Activated CD4-positive, alpha-beta T cell treated with anti-CD3 and anti-CD28 coated beads for 4 hours (primary cell): ENCODE results near the gene PGM2L1.
"Not testable (repeated sequence)": the region's sequence is repeated elsewhere in the genome, so short reads cannot be mapped to it uniquely, and the experiment has no call there.

Experiments used
- DNase-seq, 2 donors: peaks; one replicate each; pipeline ENCODE4 v3.0.0-alpha.2; 2020

The PGM2L1 gene

DNA sequence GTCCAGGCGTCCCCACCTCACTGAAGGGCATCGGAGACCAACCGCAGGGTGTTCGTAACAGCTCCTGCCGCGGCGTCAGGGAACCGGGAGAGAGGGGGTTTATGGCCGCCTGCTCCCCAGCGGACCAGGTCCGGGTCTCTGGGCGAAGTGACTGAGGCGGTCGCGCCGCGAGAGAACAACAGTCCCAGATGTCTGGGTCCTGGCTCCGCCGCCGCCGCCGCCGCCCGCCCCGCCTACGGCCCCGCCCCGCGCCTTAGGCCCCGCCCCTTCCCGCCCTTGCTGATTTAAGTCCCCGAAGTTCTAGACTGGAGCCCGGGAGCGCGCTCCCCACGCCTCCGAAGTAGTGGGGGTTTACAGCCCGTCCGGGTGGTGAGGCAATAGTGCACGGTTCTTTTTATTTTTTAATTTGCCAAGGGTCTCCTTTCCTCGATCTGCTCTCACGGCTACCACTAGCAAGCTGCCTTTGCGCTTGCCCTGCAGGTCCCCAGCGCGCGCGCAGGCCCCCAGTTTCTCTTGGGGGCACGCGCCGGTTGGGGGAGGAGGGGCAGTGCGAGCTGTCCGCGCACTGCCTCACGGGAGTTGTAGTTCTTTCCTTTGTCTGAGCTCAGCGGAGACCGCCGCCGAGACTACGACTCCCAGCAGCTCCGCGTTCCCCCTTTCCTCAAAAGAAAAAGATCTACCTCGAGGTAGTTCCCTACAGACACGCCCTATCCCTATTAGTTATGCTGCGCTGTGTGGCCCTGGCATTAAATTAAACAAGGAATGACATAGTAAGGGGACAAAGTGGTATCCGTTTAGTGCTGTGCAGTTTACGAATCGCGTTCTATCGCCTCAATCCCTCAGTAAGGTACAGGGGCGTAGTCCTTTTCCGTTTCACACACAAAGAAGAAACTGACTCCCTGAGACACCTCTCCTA lies at the start of gene PGM2L1:
Gene PGM2L1, minus strand, starts transcription at position 190 of the 916 bp plus-strand sequence. CDS start 272 bp downstream, outside the sequence.
- DNase-seq = peak; percentile 94 to 95

DNA sequence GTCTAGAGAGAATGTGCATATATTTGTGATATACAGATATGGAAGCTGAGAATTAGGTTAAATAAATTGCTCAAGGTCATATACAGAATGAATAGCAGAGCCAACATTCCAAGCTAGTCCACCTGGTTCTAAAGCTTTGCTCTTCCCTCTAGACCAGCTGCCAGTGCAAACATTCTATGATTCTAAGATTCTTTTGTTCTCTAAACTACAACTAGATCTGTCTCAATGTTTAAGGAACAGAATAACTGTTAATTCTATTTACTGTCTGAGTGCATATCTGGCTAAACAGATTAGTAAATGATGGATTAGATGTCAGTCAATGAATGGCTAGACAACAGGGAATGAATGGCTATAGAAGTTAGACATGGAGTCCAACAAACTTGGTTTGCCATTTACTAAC lies 49.5 kb upstream of the PGM2L1 start:
- no peak for DNase-seq

- DNase-seq = no peak
Observed at GRCh38 chr11:74446532-74446938, 48.3 kb upstream of the PGM2L1 start.

GRCh38 chr11:74444173-74444826 lies 46.1 kb upstream of the PGM2L1 start:
- DNase-seq = no peak

GRCh38 chr11:74443071-74443864 lies 45.0 kb upstream of the PGM2L1 start:
- no peak for DNase-seq

- DNase-seq = no peak
Observed at GRCh38 chr11:74442636-74443035, 44.4 kb upstream of the PGM2L1 start.

GRCh38 chr11:74438681-74439080 lies 40.4 kb upstream of the PGM2L1 start:
- DNase-seq = no peak

DNA sequence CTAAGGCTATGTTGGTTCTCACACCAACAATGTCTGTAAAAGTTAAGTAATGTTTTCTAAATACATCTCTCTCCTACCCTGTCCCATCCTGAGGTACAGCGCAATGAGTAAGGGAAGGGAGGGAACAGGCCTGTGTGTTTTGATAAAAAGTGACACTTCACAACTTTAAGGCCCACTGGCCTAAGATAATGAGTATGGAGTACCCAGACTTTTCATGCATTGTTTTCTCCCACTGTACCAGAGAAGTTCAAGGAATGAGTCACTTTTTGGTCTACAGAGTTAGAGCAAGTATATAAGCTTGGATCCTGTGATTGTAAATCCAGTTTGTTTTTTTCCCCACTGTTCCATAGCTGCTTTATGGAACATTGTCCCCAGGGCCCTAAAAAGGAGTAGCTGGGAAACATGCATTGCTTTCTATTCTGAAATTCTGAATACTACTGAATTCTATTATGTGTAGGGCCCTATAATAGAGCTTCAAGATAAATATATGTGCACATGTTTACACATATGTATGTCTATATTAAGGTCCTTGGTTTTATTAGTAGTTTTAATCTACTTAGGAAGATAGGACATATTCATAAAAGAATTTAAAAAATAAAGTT lies 39.3 kb upstream of the PGM2L1 start:
- DNase-seq = no peak

DNA sequence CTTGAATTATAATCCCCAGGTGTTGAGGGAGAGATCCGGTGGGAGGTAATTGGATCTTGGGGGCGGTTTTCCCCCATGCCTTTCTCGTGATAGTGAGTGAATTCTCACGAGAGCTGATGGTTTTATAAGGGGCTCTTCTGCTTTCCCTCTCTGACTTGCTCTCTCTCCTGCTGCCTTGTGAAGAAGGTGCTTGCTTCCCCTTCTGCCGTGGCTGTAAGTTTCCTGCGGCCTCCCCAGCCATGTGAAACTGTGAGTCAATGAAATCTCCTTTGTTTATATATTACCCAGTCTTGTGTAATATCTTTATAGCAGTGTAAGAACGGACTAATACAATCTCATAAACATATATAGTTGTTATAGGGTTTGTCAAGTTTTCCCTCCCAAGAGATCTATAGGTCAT lies 36.3 kb upstream of the PGM2L1 start:
- no peak for DNase-seq

DNA sequence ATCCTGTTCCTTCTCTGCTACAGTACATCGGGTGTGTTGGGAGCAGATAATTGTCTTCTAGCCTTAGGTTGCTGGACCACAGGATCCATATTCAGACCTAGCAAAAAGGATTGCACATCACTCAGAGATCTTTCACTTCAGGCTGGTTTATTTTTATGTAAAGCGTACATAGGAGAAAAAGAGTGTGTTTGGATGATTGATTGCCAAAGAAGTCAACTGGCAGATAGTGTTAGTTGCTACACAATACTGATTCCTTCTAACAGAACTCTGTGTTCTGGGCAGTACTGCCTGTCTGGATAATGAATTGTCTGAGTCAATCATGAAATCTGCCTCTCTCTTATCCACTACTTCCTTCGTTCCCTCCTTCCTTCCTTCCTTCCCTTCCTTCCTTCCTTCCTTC lies 31.0 kb upstream of the PGM2L1 start:
- DNase-seq = no peak

- no peak for DNase-seq
Observed at GRCh38 chr11:74427384-74427886, 29.2 kb upstream of the PGM2L1 start.

DNA sequence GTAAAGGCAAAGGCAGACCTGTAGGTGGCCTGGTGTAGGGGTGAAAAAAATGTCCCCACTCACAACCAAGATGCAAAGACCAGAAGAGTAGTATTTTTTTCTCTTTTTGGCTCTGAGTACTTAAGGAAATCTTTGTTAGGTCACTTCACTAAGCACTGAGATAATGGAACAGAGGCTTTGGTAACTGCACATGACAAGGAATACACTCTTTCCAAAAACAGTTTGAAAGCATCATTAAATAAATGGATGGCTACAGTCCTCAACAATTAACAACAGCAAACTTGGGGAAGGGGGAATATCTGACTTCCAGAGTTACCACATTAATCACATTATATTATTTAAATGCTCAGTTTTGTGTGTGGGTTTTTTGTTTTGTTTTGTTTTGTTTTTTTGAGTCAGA lies 26.9 kb upstream of the PGM2L1 start:
- no peak for DNase-seq

GRCh38 chr11:74418509-74418895 lies 20.3 kb upstream of the PGM2L1 start:
- no peak for DNase-seq

DNA sequence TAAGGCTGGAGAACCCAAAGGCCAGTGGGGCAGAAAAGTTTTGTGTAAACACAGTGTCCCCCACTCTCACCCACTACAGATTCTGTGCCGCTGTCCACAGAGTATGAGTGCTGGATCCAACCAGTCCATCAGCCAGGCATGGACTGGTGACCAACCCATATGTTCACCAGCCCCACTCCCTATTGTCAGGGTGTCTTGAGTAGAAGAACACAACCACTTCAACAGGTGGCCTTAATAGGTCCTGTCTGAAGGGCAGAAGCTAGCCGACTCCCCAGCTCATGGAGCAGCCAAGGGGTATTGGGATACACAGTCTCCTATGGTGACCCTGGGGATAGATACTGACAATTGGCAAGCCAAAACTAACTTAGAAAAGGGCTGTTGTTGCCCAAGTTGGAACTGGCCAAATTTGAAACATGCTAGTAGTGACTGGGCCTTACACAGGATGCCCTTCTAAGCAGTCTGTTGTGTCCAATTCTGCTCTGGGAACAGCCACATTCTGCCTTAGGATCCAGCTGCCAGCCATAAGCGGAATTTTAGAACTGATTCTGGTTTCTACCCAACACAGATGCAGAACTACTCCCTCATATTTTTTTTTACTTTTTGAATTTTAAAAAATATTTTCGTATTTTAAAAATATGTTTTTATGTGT lies 19.8 kb upstream of the PGM2L1 start:
- no peak for DNase-seq

DNA sequence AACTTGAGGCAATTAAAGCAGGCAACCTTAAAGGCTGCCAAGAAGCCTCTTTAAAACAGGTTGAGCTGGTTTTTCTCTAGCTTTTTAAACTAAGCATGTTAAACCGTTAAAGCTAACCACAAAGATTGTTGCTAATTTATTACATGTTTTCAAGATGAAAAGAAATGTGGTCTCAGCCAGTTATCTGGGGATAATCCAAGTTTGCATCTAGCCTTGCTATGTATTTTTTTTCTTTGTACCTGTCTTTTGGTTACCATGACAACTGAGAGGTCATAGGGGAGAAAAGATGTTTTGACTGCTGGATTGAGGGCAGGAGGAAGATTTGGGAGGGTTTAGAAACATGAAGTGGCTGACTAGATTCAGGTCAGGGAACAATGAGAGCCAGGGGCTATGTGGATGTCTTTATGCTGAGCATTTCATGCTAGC lies 19.2 kb upstream of the PGM2L1 start:
- DNase-seq = no peak

DNA sequence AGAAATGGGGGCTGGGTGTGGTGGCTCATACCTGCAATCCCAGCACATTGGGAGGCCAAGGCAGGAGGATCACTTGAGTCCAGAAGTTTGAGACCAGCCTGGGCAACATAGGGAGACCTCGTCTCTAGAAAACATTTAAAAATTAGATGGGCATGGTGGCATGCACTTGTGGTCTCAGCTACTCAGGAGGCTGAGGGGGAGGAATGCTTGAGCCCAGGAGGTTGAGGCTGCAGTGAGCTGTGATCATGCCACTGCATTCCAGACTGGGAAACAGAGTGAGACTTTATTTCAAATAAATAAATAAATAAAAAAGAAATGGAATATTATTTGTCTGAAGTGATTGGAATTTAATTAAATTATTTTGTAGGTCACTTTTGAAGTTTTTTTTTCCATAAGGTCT lies 18.7 kb upstream of the PGM2L1 start:
- DNase-seq = not testable (repeated sequence)

GRCh38 chr11:74412733-74413359 lies 14.6 kb upstream of the PGM2L1 start:
- no peak for DNase-seq

GRCh38 chr11:74412321-74412720 lies 14.1 kb upstream of the PGM2L1 start:
- no peak for DNase-seq

DNA sequence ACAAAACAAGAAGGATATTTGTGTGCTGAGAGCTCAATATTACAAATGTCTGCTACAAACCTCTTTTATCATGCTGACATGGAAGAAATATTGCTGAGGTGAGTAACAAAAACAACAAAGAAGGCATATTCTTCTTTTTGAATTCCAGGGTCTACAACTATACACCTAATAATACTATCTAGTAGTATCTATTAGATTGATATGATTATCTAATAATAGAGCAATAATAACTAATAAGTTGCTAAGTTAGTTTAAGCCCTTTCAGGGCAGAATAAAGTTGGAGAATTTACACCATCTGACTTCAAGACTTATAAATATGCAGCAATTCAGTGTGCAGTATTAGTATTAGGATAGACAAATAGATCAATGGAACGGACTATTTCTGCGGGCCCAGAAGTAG lies 11.4 kb upstream of the PGM2L1 start:
- no peak for DNase-seq

DNA sequence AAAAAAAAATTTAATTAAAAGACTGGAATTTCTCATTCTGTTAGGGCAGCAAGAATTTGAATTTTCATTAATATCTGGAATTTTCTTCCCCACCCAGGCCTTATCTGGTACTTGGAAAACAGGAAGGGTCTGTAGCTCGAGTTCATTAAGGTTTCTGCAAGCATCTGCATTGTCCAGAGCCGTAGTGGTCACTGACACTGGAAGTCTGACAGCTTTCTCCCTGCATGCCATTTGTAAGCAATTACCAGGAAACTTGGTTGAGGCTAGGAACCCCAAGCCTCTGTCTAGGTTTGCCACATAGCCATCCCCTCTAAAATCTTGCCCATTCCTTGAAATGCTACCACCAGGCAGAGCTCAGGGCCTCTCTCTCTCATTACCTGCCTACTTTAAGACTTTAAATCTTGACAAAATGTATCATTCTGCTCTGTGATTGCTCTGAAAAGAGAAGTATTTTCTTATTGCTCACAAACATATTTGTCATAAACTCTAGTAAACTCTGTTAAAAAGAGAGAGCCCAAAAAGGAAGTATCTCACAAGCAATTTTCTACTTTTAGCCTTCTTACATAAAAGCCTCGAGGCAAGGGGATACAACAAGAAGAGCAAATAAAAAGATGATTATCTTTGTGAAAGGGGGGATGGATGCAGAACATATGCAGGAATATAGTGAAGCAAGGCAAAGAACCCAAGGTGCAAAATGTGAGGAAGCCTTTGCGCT lies 5.5 kb upstream of the PGM2L1 start:
- DNase-seq = no peak

GRCh38 chr11:74400606-74401005 lies 2.4 kb upstream of the PGM2L1 start:
- DNase-seq = no peak
